LNCAP (cell line): ENCODE measurements around the gene PRDM16.

ENCODE experiments used
- TF ChIP-seq, protein P1 (sequence below): fragments of 450-650 bp; IDR thresholded peaks from 2 replicates; pipeline ENCODE4 v1.5.1; 2017; ENCODE audit warnings: mild to moderate bottlenecking

PRDM16 gene

DNA sequence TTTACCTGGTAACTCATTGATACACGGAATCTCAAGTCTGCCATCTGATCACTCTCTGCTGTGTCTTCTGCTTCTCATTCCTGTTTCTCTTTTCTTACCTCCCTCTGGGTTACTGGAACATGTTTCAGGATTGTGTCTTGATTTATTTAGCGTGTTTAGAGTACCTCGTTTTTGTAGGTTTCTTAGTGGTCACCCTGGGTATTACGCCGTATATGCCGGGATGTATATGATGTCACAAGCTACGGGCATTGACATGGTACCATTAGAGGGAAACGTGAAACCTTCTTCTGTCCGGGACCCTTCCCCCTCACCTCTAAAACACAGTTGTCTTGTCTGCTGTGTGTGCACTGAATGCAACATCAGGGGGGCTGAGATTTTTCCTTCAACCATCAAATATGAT is 45.0 kb upstream of the PRDM16 start:
- TF ChIP-seq, protein P1, sequence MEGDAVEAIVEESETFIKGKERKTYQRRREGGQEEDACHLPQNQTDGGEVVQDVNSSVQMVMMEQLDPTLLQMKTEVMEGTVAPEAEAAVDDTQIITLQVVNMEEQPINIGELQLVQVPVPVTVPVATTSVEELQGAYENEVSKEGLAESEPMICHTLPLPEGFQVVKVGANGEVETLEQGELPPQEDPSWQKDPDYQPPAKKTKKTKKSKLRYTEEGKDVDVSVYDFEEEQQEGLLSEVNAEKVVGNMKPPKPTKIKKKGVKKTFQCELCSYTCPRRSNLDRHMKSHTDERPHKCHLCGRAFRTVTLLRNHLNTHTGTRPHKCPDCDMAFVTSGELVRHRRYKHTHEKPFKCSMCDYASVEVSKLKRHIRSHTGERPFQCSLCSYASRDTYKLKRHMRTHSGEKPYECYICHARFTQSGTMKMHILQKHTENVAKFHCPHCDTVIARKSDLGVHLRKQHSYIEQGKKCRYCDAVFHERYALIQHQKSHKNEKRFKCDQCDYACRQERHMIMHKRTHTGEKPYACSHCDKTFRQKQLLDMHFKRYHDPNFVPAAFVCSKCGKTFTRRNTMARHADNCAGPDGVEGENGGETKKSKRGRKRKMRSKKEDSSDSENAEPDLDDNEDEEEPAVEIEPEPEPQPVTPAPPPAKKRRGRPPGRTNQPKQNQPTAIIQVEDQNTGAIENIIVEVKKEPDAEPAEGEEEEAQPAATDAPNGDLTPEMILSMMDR: no peak

GRCh38 chr1:3024588-3024987 is 44.4 kb upstream of the PRDM16 start:
- TF ChIP-seq, protein P1: no peak

GRCh38 chr1:3026124-3026523 is 42.9 kb upstream of the PRDM16 start:
- TF ChIP-seq, protein P1: no peak

GRCh38 chr1:3026581-3027391 is 42.2 kb upstream of the PRDM16 start:
- TF ChIP-seq, protein P1: no peak

- TF ChIP-seq, protein P1: no peak
These were observed 41.2 kb upstream of the PRDM16 start for GRCh38 chr1:3027611-3028371.

DNA sequence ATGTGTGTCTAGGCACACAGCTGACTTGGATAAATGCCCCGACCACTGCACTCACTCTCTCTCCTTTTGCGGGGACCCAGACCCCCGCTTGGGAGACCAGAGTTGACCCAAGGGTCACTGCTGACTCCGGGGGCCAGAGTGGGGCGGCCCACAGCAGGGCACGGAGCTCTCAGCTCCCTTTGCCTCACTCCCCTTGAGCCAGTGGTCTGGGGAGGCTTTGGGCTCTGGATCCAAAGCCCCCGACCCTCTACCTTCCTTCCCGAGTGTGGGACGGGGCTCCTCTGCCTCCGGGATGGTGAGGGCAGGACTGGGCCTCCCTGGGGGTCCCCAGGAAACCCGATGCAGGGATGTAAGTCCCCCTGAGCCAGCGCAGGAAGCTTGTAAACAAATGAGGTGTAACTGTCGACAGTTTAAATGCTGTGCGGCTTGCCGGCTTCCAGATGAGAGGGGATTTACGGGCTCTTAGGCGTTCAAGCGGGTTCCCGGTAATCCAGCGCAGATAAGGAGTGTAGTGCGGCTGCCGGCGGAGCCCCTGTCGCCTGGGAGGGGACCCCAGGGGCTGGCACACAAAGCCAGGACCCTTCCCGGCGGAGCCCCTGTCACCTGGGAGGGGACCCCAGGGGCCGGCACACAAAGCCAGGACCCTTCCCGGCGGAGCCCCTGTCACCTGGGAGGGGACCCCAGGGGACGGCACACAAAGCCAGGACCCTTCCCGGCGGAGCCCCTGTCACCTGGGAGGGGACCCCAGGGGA is 40.3 kb upstream of the PRDM16 start:
- TF ChIP-seq, protein P1: no peak

- TF ChIP-seq, protein P1: no peak
These were observed 39.5 kb upstream of the PRDM16 start for GRCh38 chr1:3029481-3029961.
